Colonic mucosa (tissue), 4 donors: ENCODE data around the gene MROH2A. TPM values are rescaled to one million over a fixed set of nuclear protein-coding genes. Genes with fewer than 3 reads are reported as not detected.
A peak's percentile ranks its signal among the peaks of the same experiment; 100 is the strongest.

Experiments used
- DNase-seq: peaks from one replicate; pipeline ENCODE4 v3.0.0-alpha.2; 2020
- H3K27ac ChIP-seq: fragments of 200-600 bp; one replicate; pipeline ENCODE4 v1.8.0; 2021
- H3K27me3 ChIP-seq: fragments of 200-600 bp; one replicate; pipeline ENCODE4 v1.8.0; 2021
- H3K36me3 ChIP-seq: fragments of 200-600 bp; one replicate; pipeline ENCODE4 v1.8.0; 2021
- H3K4me1 ChIP-seq: fragments of 200-600 bp; one replicate; pipeline ENCODE4 v1.8.0; 2021; ENCODE audit warnings: mild to moderate bottlenecking
- H3K4me3 ChIP-seq: fragments of 200-600 bp; one replicate; pipeline ENCODE4 v1.8.0; 2021
- H3K9ac ChIP-seq, 2 donors: one replicate each; pipeline ENCODE4 v1.7.0; 2013; ENCODE audit warnings: control low read depth in 2 of 2, low read depth in 2 of 2, low read length in 2 of 2
- H3K9me3 ChIP-seq: fragments of 200-600 bp; one replicate; pipeline ENCODE4 v1.8.0; 2021
- CTCF ChIP-seq: fragments of 200-600 bp; IDR thresholded peaks from one replicate; pipeline ENCODE4 v1.8.0; 2022; ENCODE audit warnings: antibody characterized with exemption, mild to moderate bottlenecking
- intact Hi-C: fragments of 100-400 bp; cut with DNase I; formaldehyde crosslinking; loops from one replicate; pipeline ENCODE4 v1.14.1; 2022
- total RNA-seq, 2 donors: library from RNA; stranded (reverse); fragmentation: NEBNext Ultra II Directional in 1 of 2; extraction: Animal tissue kit (Norgen Biotek cat#: 25700) in 1 of 2; gene quantifications; one replicate each; pipeline ENCODE4 v1.2.1, GENCODE V29; 2021
- donor health status: healthy.
- donor health status: DM: no; HTN: no; CAD: no.
- donor health status: DM: no; HTN: no; CAD: no.

Gene MROH2A
- total RNA-seq, 2 donors from 2014 or later: not detected

- TF ChIP-seq CTCF: no peak
- Histone ChIP-seq H3K27ac (no peak overlapping the region), H3K4me1 (no peaks in the 10 kb centered on the region), H3K9me3 (no peaks in the 10 kb centered on the region), H3K4me3 (no peak overlapping the region), H3K36me3 (no peaks in the 10 kb centered on the region), H3K9ac (no peak overlapping the region), H3K27me3 (no peaks in the 10 kb centered on the region)
- intact Hi-C loops: no loop called here
- DNase-seq: no peak
Measured at GRCh38 chr2:233780771-233781170, 2.6 kb downstream of the MROH2A start.

GRCh38 chr2:233789554-233789953 lies 11.4 kb downstream of the MROH2A start:
- Histone ChIP-seq H3K27ac (no peak overlapping the region), H3K9ac (no peak overlapping the region), H3K4me1 (no peaks in the 10 kb centered on the region), H3K36me3 (no peaks in the 10 kb centered on the region), H3K4me3 (no peak overlapping the region), H3K27me3 (no peaks in the 10 kb centered on the region), H3K9me3 (no peaks in the 10 kb centered on the region)
- TF ChIP-seq CTCF: no peak
- intact Hi-C loops: no loop called here
- DNase-seq: peak; percentile 9

GRCh38 chr2:233791151-233791882 lies 13.2 kb downstream of the MROH2A start:
- no peak for DNase-seq
- intact Hi-C loops: no loop called here
- Histone ChIP-seq H3K36me3 (no peaks in the 10 kb centered on the region), H3K9me3 (no peaks in the 10 kb centered on the region), H3K4me1 (no peaks in the 10 kb centered on the region), H3K4me3 (no peak overlapping the region), H3K9ac (no peak overlapping the region), H3K27me3 (no peaks in the 10 kb centered on the region), H3K27ac (no peak overlapping the region)
- TF ChIP-seq CTCF: no peak

- Histone ChIP-seq H3K27ac (no peak overlapping the region), H3K4me3 (no peak overlapping the region), H3K4me1 (no peaks in the 10 kb centered on the region), H3K9ac (no peak overlapping the region), H3K9me3 (no peaks in the 10 kb centered on the region), H3K27me3 (no peaks in the 10 kb centered on the region), H3K36me3 (no peaks in the 10 kb centered on the region)
- DNase-seq: no peak
- intact Hi-C loops: no loop called here
- TF ChIP-seq CTCF: no peak
Measured at GRCh38 chr2:233791883-233792329, 13.8 kb downstream of the MROH2A start.

GRCh38 chr2:233792720-233793119 lies 14.6 kb downstream of the MROH2A start:
- Histone ChIP-seq H3K27me3 (no peaks in the 10 kb centered on the region), H3K9ac (no peak overlapping the region), H3K9me3 (no peaks in the 10 kb centered on the region), H3K4me1 (no peaks in the 10 kb centered on the region), H3K36me3 (no peaks in the 10 kb centered on the region), H3K4me3 (no peak overlapping the region), H3K27ac (no peak overlapping the region)
- intact Hi-C loops: no loop called here
- DNase-seq: no peak
- TF ChIP-seq CTCF: no peak
